Endothelial cell of umbilical vein (primary cell): ENCODE data around the gene SH3D19. TPM values are rescaled to one million over a fixed set of nuclear protein-coding genes. Genes with fewer than 3 reads are reported as not detected.

Experiments
- BruUV-seq: library from RNA; stranded (reverse); fragments of 400-500 nt; replicated peaks from 2 replicates; lab custom pipeline; 2021; lab: Mats Ljungman, UMichigan
- CTCF ChIA-PET: fragments of 300-600, 350-600 bp; sonication (Branson Sonifier 250); formaldehyde crosslinking; loops from one replicate; lab custom pipeline; 2021; ENCODE audit warnings: antibody characterized with exemption, inconsistent platforms; lab: Charles Lee
- POLR2A ChIA-PET: fragments of 300-600, 350-600 bp; sonication (Branson Sonifier 250); formaldehyde crosslinking; loops from one replicate; lab custom pipeline; 2021; ENCODE audit warnings: antibody characterized with exemption, inconsistent platforms; lab: Charles Lee
- DNase-seq: peaks from one replicate; pipeline ENCODE4 v3.0.0-alpha.2; 2011; ENCODE audit warnings: low read depth, low spot score
- FAIRE-seq: peaks from 2 replicates; lab custom pipeline; 2011; peaks lifted over from hg19 to GRCh38; lab: Jason Lieb, UNC
- H2AFZ ChIP-seq: 2 replicates; pipeline ENCODE4 v1.6.0; 2012; ENCODE audit warnings: low read depth, low read length, control low read depth, inconsistent platforms
- H3K27ac ChIP-seq: 2 replicates; pipeline ENCODE4 v1.5.1; 2011; ENCODE audit warnings: low read depth, mild to moderate bottlenecking, control low read depth, low read length, moderate library complexity; ENCODE audit not compliant: insufficient read depth
- H3K27me3 ChIP-seq, 2 experiments: 2 replicates each; pipeline versions ENCODE4 v1.6.0 to v1.6.1; 2011; ENCODE audit warnings: low read length in 2 of 2, mixed read lengths in 1 of 2; ENCODE audit not compliant: control insufficient read depth in 2 of 2, insufficient read depth in 2 of 2
- H3K36me3 ChIP-seq, 2 experiments: 2 replicates in 1 of 2; 3 replicates in 1 of 2; pipeline ENCODE4 v1.5.1; 2011; ENCODE audit warnings: low read length in 2 of 2, mild to moderate bottlenecking in 1 of 2, moderate library complexity in 1 of 2; ENCODE audit not compliant: control insufficient read depth in 2 of 2, insufficient read depth in 2 of 2; ENCODE audit errors: extremely low read depth in 1 of 2
- H3K4me1 ChIP-seq: 3 replicates; pipeline ENCODE4 v1.5.1; 2011; ENCODE audit warnings: mild to moderate bottlenecking, low read length; ENCODE audit not compliant: control insufficient read depth, insufficient read depth; ENCODE audit errors: extremely low read depth
- H3K4me2 ChIP-seq: 2 replicates; pipeline ENCODE4 v1.6.1; 2011; ENCODE audit warnings: low read length, control low read depth, mixed read lengths; ENCODE audit not compliant: insufficient read depth
- H3K4me3 ChIP-seq, 3 experiments: fragments of 200-600 bp in 1 of 3; sonication (generic), shearing (Covaris generic) in 1 of 3; replicated peaks in 1 of 3; 2 replicates each; pipeline ENCODE4 v1.5.1; 2011 to 2016; ENCODE audit warnings: control low read depth in 3 of 3, low read length in 3 of 3, mild to moderate bottlenecking in 2 of 3, inconsistent platforms in 1 of 3, low read depth in 1 of 3, moderate library complexity in 1 of 3; ENCODE audit not compliant: insufficient read depth in 1 of 3
- H3K79me2 ChIP-seq: 2 replicates; pipeline ENCODE4 v1.6.0; 2012; ENCODE audit warnings: low read length, inconsistent platforms; ENCODE audit not compliant: control insufficient read depth, insufficient read depth
- H3K9ac ChIP-seq: replicated peaks from 2 replicates; pipeline ENCODE3; 2011; ENCODE audit warnings: low read length, control low read depth; ENCODE audit not compliant: insufficient read depth; ENCODE audit errors: extremely low read depth
- H3K9me1 ChIP-seq: replicated peaks from 3 replicates; pipeline ENCODE4 v1.6.0; 2011; ENCODE audit warnings: mild to moderate bottlenecking, low read length; ENCODE audit not compliant: control insufficient read depth, insufficient read depth; ENCODE audit errors: extremely low read depth
- H3K9me3 ChIP-seq: replicated peaks from 2 replicates; pipeline ENCODE4 v1.5.1; 2012; ENCODE audit warnings: low read length, inconsistent platforms; ENCODE audit not compliant: control insufficient read depth, insufficient read depth
- H4K20me1 ChIP-seq: replicated peaks from 2 replicates; pipeline ENCODE3; 2011; ENCODE audit warnings: mild to moderate bottlenecking, low read length; ENCODE audit not compliant: control insufficient read depth, insufficient read depth; ENCODE audit errors: extremely low read depth
- CTCF ChIP-seq, 2 donors: IDR thresholded peaks; 1 replicate in 1 of 2; 2 replicates in 1 of 2; pipeline ENCODE4 v1.5.1; 2011; ENCODE audit warnings: low read length in 2 of 2, mild to moderate bottlenecking in 2 of 2, moderate library complexity in 2 of 2, control low read depth in 1 of 2, inconsistent platforms in 1 of 2, low read depth in 1 of 2; ENCODE audit not compliant: insufficient read depth in 1 of 2; ENCODE audit errors: extremely low read depth in 1 of 2
- EZH2 ChIP-seq: IDR thresholded peaks from 2 replicates; pipeline ENCODE4 v1.6.1; 2012; ENCODE audit warnings: borderline replicate concordance, low read depth, mild to moderate bottlenecking, moderate library complexity, low read length, inconsistent platforms; ENCODE audit not compliant: severe bottlenecking
- FOS ChIP-seq: IDR thresholded peaks from 2 replicates; pipeline ENCODE4 v1.6.1; 2011; ENCODE audit warnings: mild to moderate bottlenecking, low read length, moderate library complexity, borderline replicate concordance; ENCODE audit not compliant: insufficient read depth
- GATA2 ChIP-seq: IDR thresholded peaks from 2 replicates; pipeline ENCODE4 v1.7.0; 2011; ENCODE audit warnings: low read depth, mild to moderate bottlenecking, moderate library complexity, mixed read lengths, low read length; ENCODE audit not compliant: insufficient read length, insufficient read depth
- JUN ChIP-seq: IDR thresholded peaks from 2 replicates; pipeline ENCODE4 v1.6.1; 2011; ENCODE audit warnings: borderline replicate concordance, low read depth; ENCODE audit not compliant: insufficient read length, insufficient read depth
- MAX ChIP-seq: IDR thresholded peaks from 2 replicates; pipeline ENCODE4 v1.6.1; 2011; ENCODE audit not compliant: insufficient read depth, insufficient read length
- MYC ChIP-seq: IDR thresholded peaks from one replicate; pipeline ENCODE4 v1.6.1; 2011; ENCODE audit warnings: mild to moderate bottlenecking, low read depth, low read length
- POLR2A ChIP-seq: IDR thresholded peaks from 2 replicates; pipeline ENCODE4 v1.6.1; 2012; ENCODE audit warnings: low read depth, mild to moderate bottlenecking, control low read depth, low read length
- POLR2AphosphoS5 ChIP-seq: IDR thresholded peaks from 2 replicates; pipeline ENCODE4 v1.6.1; 2012; ENCODE audit warnings: low read depth, mild to moderate bottlenecking, control low read depth, low read length, moderate library complexity; ENCODE audit not compliant: insufficient read depth
- dilution Hi-C: fragments of 300-500 bp; cut with MboI; formaldehyde crosslinking; loops from one replicate; pipeline ENCODE4 v1.15.0; 2019; ENCODE audit warnings: low sequenced_read_pairs; ENCODE audit not compliant: extremely low pct_ligation_motif_present
- intact Hi-C: fragments of 100-400 bp; cut with micrococcal nuclease; formaldehyde crosslinking; loops from one replicate; pipeline ENCODE4 v1.10.0; 2022
- polyA plus RNA-seq, 4 experiments: library from polyadenylated mRNA; depleted of rRNA in 3 of 4; stranded (reverse) in 3 of 4; unstranded in 1 of 4; fragments of >200 nt; gene quantifications; 2 replicates each; pipeline versions ENCODE4 v1.2.1 to v1.2.3, GENCODE V29; 2011 to 2012; ENCODE audit warnings: missing spikeins in 1 of 4
- total RNA-seq: library from RNA; stranded (reverse); gene quantifications from 2 replicates; pipeline ENCODE4 v1.2.3, GENCODE V29; 2021

The SH3D19 gene
- total and polyA plus RNA-seq, 2 donors (not counting 3 experiments of a cell fraction or from before 2014, with no cell fraction given): 37.5 to 92.8 TPM

GRCh38 chr4:151199319-151200190 is 125.8 kb downstream of the SH3D19 start:
- dilution Hi-C loops: no loop called here
- CTCF ChIA-PET: no interaction called here

More at GRCh38 chr4:151199319-151200190, 125.8 kb downstream of the SH3D19 start:
- H3K79me2 ChIP-seq: peaks cover 33% of the 10 kb centered on the region
- H3K4me2 ChIP-seq: no peak overlapping the region
- no peak overlapping the region for H3K4me3 ChIP-seq
- no peaks in the 10 kb centered on the region for H3K27me3 ChIP-seq
- no TSS peak for BruUV-seq
- H3K9me1 ChIP-seq: no peaks in the 10 kb centered on the region
- H3K36me3 ChIP-seq: no peaks in the 10 kb centered on the region
- H2AFZ ChIP-seq: no peak overlapping the region
- no peak overlapping the region for H3K27ac ChIP-seq
- FAIRE-seq (no peak), DNase-seq (no peak)
- TF ChIP-seq EZH2 (no peak), FOS (no peak), POLR2A (no peak), POLR2AphosphoS5 (no peak), GATA2 (no peak), JUN (no peak), MYC (no peak), CTCF (IDR thresholded peaks at IDR 0.05; ENCODE audit: extremely low read depth in 1 of 2, insufficient read depth in 1 of 2, low read depth in 1 of 2, low read length in 2 of 2) (no peak), MAX (no peak)
- H3K9me3 ChIP-seq: no peaks in the 10 kb centered on the region
- H4K20me1 ChIP-seq: no peaks in the 10 kb centered on the region
- no peak overlapping the region for H3K9ac ChIP-seq
- POLR2A ChIA-PET: no interaction called here
- intact Hi-C loops: no loop called here
- peaks cover 40% of the 10 kb centered on the region for H3K4me1 ChIP-seq
